ENCODE measurements around the gene BAHCC1. TPM values are rescaled to one million over a fixed set of nuclear protein-coding genes. Genes with fewer than 3 reads are reported as not detected.

BAHCC1 gene
- total and polyA plus RNA-seq, 2 donors (not counting 3 experiments of a cell fraction or from before 2014, with no cell fraction given): 4.7 to 11.6 TPM

DNA sequence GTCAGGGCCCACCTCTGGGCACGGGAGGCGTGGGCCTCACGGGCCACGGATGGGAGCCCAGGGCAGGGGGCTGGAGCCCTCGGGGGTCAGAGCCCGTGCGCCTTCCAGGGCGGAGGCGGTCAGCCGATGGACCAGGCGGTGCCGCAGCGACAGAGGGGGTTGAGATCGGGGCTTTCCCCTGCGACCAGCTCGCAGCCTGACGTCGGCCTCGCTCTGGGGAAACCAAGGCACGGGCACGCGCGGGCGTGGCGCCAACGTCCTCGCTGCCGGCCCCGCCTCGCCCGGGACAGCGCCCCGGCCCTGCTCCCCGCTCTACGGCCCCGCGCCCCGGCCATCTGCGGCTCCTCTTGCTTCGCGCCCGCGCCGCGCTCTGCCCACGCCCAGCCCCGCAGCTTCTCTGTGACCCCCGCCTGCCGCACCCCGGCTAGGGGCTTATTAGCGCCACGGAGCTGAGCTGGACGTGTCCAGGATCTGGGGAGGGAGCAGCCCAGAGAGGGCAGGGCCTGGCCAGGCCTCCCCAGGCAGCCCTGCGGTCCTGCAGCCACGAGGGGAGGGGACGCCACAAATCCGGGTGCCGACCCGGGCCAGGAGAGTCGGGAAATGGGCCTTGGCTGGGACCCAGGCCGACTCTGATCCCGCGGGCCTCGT, 103.8 kb downstream of the BAHCC1 start:
- DNase-seq (ENCODE audit: low read depth, low spot score) (no peak), FAIRE-seq (no peak)
- Histone ChIP-seq H3K79me2 (ENCODE audit: control insufficient read depth, insufficient read depth, low read length) (no peaks in the 10 kb centered on the region), H3K9me3 (replicated peaks; ENCODE audit: control insufficient read depth, insufficient read depth, low read length) (no peaks in the 10 kb centered on the region), H3K4me2 (ENCODE audit: insufficient read depth, low read length) (no peak overlapping the region), H3K27me3 (ENCODE audit: control insufficient read depth in 2 of 2, insufficient read depth in 2 of 2, low read length in 2 of 2) (peaks cover 4 to 6% of the 10 kb centered on the region in 2 experiments), H4K20me1 (replicated peaks; ENCODE audit: control insufficient read depth, extremely low read depth, insufficient read depth, low read length) (no peaks in the 10 kb centered on the region), H3K9me1 (replicated peaks; ENCODE audit: control insufficient read depth, extremely low read depth, insufficient read depth, low read length) (no peaks in the 10 kb centered on the region), H3K4me3 (replicated peaks in 1 of 3; ENCODE audit: insufficient read depth in 1 of 3, low read depth in 1 of 3, low read length in 3 of 3) (no peak overlapping the region), H3K27ac (ENCODE audit: insufficient read depth, low read depth, low read length) (no peak overlapping the region), H3K9ac (replicated peaks; ENCODE audit: extremely low read depth, insufficient read depth, low read length) (no peak overlapping the region), H3K36me3 (ENCODE audit: control insufficient read depth in 2 of 2, extremely low read depth in 1 of 2, insufficient read depth in 2 of 2, low read length in 2 of 2) (no peaks in the 10 kb centered on the region), H2AFZ (ENCODE audit: low read depth, low read length) (no peak overlapping the region), H3K4me1 (ENCODE audit: control insufficient read depth, extremely low read depth, insufficient read depth, low read length) (no peaks in the 10 kb centered on the region)
- ChIA-PET CTCF (interaction anchor here (1.1 kb wide), 1 partner anchor 8 kb away, joined by 3 read pairs; no protein-coding TSS in a partner anchor), POLR2A (interaction anchor here (0.7 kb wide), 1 partner anchor 189 kb away, joined by 8 read pairs; no protein-coding TSS in a partner anchor)
- dilution Hi-C loops (cut with MboI; ENCODE audit: extremely low pct_ligation_motif_present, low sequenced_read_pairs) (no loop called here), intact Hi-C loops (cut with micrococcal nuclease) (no loop called here)
- TF ChIP-seq POLR2AphosphoS5 (IDR thresholded peaks at IDR 0.05; ENCODE audit: insufficient read depth, low read depth, low read length) (no peak), FOS (IDR thresholded peaks at IDR 0.05; ENCODE audit: borderline replicate concordance, insufficient read depth, low read length) (no peak), CTCF (IDR thresholded peaks at IDR 0.05; ENCODE audit: extremely low read depth in 1 of 2, insufficient read depth in 1 of 2, low read depth in 1 of 2, low read length in 2 of 2) (no peak)
- BruUV-seq (replicated peaks): no TSS peak

DNA sequence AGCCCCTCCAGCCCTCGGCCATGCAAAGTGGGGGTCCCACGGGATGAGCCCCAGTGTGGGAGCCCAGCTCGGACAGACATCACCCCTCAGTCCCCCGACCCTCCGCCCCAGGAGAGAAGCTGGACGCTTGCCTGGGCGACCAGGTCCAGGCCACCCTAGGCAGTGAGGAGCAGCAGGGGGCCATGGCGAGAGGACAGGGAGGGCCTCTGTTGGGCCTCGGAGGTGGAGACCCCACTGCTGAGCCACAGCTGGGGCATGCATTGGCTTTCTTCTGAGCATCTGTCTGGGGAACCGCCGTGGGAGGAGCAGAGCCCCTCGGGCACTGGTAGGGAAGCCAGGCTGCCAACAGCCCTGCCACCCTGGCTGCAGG, 104.3 kb downstream of the BAHCC1 start:
- Histone ChIP-seq H3K27ac (ENCODE audit: insufficient read depth, low read depth, low read length) (no peak overlapping the region), H4K20me1 (replicated peaks; ENCODE audit: control insufficient read depth, extremely low read depth, insufficient read depth, low read length) (no peaks in the 10 kb centered on the region), H3K4me1 (ENCODE audit: control insufficient read depth, extremely low read depth, insufficient read depth, low read length) (no peaks in the 10 kb centered on the region), H3K27me3 (ENCODE audit: control insufficient read depth in 2 of 2, insufficient read depth in 2 of 2, low read length in 2 of 2) (peaks cover 3 to 4% of the 10 kb centered on the region in 2 experiments), H3K9me1 (replicated peaks; ENCODE audit: control insufficient read depth, extremely low read depth, insufficient read depth, low read length) (no peaks in the 10 kb centered on the region), H2AFZ (ENCODE audit: low read depth, low read length) (no peak overlapping the region), H3K79me2 (ENCODE audit: control insufficient read depth, insufficient read depth, low read length) (no peaks in the 10 kb centered on the region), H3K9ac (replicated peaks; ENCODE audit: extremely low read depth, insufficient read depth, low read length) (no peak overlapping the region), H3K4me3 (replicated peaks in 1 of 3; ENCODE audit: insufficient read depth in 1 of 3, low read depth in 1 of 3, low read length in 3 of 3) (no peak overlapping the region), H3K36me3 (ENCODE audit: control insufficient read depth in 2 of 2, extremely low read depth in 1 of 2, insufficient read depth in 2 of 2, low read length in 2 of 2) (no peaks in the 10 kb centered on the region), H3K4me2 (ENCODE audit: insufficient read depth, low read length) (no peak overlapping the region), H3K9me3 (replicated peaks; ENCODE audit: control insufficient read depth, insufficient read depth, low read length) (no peaks in the 10 kb centered on the region)
- no peak for TF ChIP-seq POLR2A (IDR thresholded peaks at IDR 0.05; ENCODE audit: low read depth, low read length)
- no peak for TF ChIP-seq FOS (IDR thresholded peaks at IDR 0.05; ENCODE audit: borderline replicate concordance, insufficient read depth, low read length)
- no peak for TF ChIP-seq EZH2 (IDR thresholded peaks at IDR 0.05; ENCODE audit: borderline replicate concordance, low read depth, low read length, severe bottlenecking)
- TF ChIP-seq CTCF (IDR thresholded peaks at IDR 0.05; ENCODE audit: extremely low read depth in 1 of 2, insufficient read depth in 1 of 2, low read depth in 1 of 2, low read length in 2 of 2): no peak
- TF ChIP-seq JUN (IDR thresholded peaks at IDR 0.05; ENCODE audit: borderline replicate concordance, insufficient read depth, insufficient read length, low read depth): no peak
- no peak for TF ChIP-seq POLR2AphosphoS5 (IDR thresholded peaks at IDR 0.05; ENCODE audit: insufficient read depth, low read depth, low read length)
- no peak for TF ChIP-seq MAX (IDR thresholded peaks at IDR 0.05; ENCODE audit: insufficient read depth, insufficient read length)
- no peak for TF ChIP-seq GATA2 (IDR thresholded peaks at IDR 0.05; ENCODE audit: insufficient read depth, insufficient read length, low read depth, low read length)
- no peak for TF ChIP-seq MYC (IDR thresholded peaks at IDR 0.05; ENCODE audit: low read depth, low read length)
- POLR2A ChIA-PET: no interaction called here
- FAIRE-seq: no peak
- dilution Hi-C loops (cut with MboI; ENCODE audit: extremely low pct_ligation_motif_present, low sequenced_read_pairs) (no loop called here), intact Hi-C loops (cut with micrococcal nuclease) (no loop called here)
- CTCF ChIA-PET: interaction anchor here (1.0 to 1.1 kb wide), 3 partner anchors 8 to 19 kb away, joined by 3 read pairs; no protein-coding TSS in a partner anchor
- BruUV-seq (replicated peaks): no TSS peak
- DNase-seq (ENCODE audit: low read depth, low spot score): no peak

Data from endothelial cell of umbilical vein (primary cell).